ENCODE data around the gene PARP3.

Gene PARP3

DNA sequence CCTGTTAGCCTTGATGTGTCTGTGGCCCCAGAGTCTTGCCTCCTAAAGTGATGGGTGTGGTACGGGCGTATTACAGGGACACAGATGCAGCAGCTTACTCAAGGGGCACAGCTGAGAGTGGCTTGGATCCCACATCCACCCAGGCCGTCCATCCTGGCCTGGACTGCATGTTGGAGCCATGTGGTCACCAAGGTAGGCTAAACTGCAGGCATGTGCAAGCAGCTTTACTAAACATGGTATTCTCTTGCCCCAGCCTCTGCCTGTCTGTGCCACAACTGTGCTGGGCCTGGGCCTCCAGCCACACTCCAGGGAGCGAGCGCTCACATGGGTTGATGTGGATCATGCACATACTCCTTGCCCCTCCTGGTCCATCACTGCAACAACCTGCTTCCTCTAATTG is 7.0 kb downstream of the PARP3 start:
- DNase-seq = no peak

DNA sequence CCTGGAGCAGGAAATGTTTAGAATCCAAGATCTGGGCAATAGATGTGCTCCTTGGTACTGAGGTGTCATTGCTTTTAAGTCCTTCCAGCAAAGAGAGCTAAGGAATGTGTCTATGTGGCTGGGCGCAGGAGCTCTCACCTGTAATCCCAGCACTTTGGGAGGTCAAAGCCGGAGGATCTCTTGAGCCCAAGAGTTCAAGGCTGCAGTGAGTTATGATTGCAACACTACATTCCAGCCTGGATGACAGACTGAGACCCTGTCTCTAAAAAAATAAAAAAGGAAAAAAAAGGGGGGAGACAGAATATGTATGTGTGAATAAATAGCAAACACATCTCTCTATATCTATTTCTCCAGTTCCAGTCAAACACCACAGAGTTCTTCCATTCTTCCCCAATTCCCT is 8.7 kb downstream of the PARP3 start:
- no peak for DNase-seq

DNA sequence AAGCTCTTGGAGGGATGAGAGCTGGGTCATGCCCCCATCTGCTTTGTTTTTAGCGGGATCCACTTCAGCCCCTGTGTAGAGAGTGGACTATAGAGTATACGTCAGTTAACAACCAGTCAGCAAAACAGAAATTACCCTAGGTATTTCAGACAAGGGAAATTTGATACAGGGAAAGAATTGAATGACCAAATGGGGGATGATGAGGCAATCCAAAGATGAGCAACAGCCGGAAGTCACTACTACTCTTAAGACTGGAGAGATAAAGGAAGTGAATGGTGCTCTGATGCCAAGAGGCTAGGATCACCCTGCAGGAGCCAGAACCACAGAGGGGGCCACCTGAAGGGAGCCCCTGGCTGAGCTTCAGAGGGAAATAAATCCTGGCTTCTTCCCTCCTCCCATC is 11.3 kb downstream of the PARP3 start:
- DNase-seq = no peak

DNA sequence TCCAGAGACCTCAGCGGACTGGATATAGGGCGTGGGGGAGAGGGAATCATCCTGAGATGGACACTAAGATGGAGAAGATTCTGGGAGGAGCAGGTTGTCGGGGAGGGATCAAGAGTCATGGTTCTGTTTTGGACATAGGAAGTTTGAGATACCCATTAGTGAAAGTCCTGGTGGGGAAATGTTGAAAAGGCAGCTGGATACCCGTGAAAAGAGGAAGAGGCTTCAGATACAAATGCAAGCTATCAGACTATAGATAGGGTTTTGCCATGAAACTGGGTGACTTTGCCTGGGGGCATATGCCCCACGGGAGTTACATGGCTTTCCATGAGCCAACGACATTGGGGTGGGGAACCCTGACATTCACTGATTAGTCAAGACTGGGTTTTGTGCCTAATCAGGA is 11.9 kb downstream of the PARP3 start:
- DNase-seq = no peak

DNA sequence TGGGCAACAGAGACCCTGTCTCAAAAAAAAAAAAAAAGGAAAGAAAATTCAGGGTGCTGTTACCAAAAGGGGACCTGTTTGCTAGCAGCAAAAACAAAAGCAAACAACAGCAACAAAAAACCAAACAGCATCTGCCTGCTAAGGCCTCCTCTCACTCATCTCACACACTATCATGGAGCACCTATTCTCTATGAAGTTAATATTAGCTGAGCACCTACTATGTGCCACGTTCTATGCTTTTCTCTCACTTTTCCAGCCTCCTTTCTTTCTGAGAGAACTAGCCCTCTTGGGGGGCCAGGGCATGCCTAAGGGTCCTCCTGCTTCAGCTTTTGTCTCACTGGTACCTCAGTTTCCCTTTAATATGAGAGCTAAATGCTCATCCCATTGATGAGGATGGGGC is 12.6 kb downstream of the PARP3 start:
- no peak for DNase-seq

DNA sequence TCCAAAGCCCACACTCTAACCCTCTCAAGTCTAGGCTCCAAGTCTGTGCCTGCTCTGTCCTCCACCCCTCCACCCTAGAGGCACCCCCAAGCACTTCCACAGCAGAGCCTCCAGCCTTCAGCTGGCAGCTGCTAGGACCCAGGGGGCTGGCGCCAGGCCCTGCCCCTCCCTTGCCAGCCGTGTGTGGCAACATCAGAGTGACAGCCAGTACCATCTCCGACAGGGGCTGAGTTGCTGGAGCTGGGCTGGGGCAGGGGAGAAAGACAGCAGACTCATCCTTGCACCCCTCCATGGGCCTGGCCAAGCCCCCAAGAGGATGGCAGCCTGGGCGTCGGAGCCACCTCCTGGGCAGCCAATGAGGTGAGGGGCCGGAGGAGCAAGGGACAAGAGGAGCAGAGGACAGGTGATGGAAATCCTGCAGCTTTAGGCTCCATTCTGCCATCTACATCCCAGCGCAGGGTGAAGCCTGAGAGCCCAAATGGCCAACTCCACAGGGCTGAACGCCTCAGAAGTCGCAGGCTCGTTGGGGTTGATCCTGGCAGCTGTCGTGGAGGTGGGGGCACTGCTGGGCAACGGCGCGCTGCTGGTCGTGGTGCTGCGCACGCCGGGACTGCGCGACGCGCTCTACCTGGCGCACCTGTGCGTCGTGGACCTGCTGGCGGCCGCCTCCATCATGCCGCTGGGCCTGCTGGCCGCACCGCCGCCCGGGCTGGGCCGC is 13.2 kb downstream of the PARP3 start, which contains the start of gene GPR62:
TSS of gene GPR62 (plus strand) at position 207 of the 718 bp plus-strand sequence. CDS start at position 479, 272 bp downstream.
- DNase-seq = peak; percentile 42

DNA sequence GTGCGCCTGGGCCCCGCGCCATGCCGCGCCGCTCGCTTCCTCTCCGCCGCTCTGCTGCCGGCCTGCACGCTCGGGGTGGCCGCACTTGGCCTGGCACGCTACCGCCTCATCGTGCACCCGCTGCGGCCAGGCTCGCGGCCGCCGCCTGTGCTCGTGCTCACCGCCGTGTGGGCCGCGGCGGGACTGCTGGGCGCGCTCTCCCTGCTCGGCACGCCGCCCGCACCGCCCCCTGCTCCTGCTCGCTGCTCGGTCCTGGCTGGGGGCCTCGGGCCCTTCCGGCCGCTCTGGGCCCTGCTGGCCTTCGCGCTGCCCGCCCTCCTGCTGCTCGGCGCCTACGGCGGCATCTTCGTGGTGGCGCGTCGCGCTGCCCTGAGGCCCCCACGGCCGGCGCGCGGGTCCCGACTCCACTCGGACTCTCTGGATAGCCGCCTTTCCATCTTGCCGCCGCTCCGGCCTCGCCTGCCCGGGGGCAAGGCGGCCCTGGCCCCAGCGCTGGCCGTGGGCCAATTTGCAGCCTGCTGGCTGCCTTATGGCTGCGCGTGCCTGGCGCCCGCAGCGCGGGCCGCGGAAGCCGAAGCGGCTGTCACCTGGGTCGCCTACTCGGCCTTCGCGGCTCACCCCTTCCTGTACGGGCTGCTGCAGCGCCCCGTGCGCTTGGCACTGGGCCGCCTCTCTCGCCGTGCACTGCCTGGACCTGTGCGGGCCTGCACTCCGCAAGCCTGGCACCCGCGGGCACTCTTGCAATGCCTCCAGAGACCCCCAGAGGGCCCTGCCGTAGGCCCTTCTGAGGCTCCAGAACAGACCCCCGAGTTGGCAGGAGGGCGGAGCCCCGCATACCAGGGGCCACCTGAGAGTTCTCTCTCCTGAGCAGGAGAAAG is 14.0 kb downstream of the PARP3 start:
- DNase-seq = peak; percentile 84

DNA sequence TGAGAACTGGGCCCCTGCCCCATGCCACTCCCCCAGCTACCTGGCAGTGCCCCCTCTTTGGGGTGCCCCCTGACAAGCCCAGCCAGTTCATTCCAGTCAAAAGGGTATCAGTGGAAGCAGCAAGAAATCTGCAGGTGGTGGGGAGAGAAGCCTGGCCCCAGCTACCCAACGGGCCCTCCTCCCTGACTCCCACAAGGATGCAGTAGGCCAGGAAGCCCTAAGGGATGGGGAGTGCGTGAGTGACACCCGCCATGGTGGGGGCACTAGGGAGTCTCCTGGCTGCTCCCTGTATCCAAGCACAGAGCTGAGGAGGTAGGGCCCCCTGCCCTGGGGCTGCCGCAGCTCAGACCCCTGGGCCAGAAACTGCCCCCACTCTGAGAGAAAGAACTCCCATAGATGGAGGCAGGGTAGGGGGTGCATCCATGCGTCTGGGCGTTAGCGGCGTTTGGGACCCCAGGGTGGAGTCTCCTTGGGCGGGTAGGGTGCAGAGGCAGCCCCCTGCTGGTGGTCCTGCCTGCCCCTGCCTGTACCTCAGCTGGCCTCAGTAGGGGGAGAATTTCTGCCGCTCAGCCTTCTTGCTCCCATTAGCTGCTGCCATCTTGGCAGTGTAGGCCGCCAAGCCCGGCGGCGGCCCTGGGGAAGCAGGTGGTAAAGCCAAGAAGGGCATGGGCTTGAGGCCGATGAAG is 15.5 kb downstream of the PARP3 start:
- no peak for DNase-seq

DNA sequence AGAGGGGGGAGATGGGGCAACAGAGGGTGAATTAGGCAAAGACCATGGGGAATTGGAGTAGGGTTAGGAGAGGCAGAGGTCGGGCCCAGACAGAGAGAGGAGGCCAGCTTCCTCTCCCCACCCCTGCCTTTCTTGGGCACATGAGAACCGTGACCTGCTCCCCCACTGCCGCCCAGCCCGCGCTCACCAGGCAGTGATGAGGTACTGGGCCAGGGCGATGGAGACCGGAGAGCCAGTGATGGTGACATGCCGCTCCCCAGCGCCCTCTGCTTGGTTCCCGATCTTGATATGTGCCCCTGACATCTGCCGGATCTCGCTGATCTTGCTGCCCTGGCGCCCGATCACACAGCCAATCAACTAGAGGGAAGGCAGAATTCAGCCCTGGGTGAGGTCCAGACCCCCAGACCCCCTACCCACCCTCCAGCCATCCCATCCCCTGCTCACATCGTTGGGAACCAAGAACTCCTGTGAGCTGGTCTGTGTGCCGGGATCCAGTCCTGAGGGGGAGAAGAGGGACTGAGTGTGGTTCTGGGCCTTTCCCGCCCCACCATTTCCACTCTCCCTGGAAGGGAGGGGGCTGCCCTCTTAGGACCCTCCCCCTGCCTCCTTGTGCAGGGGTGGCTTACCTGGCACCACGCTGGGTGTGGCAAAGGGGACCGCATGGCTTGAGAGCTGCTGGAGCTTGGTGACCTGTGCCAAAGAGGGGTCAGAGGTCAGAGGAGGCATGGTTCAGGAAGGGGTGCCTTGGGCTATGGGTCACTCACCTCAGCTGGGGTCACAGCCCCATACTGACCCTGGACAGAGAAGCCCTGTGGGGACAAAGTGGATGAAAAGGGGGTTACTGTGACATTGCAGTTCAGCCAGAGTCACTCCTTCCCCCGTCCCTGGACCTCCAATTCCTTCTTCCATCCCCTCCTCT is 16.7 kb downstream of the PARP3 start:
- DNase-seq = no peak

DNA sequence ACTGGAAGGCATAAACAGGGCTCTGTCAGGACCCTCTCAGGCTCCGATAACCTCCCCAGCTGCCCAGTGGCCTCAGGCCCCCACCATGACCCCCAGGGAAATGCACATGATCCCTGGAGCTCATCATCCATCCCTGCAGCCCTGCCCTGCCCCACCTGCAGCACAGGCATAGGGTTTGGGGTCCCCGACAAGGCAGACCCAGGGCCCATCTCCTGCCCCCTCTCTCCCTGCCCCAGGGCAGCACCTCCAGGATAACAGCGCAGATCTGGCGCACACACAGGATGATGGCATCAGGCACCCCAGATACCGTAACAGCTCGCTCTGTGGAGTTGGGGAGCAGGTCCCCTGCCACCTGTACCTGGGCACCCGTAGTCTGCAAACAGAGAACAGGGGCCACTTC is 17.5 kb downstream of the PARP3 start:
- no peak for DNase-seq

DNA sequence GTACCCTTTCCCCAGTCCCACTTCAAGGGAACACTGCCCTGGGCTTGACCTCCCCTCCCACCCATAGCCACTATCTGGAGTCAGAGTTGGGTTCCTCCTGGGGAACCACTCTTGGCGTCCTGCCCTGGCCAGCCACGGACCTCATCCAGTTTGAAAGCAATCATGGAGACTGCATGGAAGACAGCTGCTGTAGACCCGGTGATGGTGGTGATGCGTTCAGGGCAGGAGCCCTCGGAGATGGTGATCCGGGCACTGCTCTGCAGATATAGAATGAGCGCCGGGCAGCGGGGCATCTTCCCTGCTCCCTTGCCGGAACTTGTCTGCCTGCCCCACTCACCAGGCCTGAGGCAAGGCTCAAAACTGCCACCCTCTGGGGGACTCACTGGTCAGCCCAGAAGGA is 18.2 kb downstream of the PARP3 start:
- no peak for DNase-seq

DNA sequence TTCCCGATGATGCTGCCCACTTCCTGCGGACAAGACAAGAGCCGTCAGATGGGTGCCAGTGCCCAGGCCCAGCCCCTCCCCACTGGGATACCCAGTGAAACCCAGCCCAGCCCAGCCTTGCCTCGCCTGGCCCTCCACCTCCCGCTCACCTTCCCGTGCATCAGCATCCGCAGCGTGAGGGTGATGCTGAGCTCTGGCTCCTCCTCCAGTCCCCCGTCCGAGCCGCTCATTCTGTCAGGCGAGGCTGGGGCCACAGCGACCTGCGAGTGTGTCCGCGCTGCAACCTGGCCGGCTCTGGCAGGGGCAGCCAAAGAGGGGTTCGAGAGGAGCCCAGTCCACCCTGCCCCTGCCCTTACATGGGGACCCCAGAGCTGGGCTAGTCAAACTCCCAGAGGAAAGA is 18.8 kb downstream of the PARP3 start:
- DNase-seq = no peak

DNA sequence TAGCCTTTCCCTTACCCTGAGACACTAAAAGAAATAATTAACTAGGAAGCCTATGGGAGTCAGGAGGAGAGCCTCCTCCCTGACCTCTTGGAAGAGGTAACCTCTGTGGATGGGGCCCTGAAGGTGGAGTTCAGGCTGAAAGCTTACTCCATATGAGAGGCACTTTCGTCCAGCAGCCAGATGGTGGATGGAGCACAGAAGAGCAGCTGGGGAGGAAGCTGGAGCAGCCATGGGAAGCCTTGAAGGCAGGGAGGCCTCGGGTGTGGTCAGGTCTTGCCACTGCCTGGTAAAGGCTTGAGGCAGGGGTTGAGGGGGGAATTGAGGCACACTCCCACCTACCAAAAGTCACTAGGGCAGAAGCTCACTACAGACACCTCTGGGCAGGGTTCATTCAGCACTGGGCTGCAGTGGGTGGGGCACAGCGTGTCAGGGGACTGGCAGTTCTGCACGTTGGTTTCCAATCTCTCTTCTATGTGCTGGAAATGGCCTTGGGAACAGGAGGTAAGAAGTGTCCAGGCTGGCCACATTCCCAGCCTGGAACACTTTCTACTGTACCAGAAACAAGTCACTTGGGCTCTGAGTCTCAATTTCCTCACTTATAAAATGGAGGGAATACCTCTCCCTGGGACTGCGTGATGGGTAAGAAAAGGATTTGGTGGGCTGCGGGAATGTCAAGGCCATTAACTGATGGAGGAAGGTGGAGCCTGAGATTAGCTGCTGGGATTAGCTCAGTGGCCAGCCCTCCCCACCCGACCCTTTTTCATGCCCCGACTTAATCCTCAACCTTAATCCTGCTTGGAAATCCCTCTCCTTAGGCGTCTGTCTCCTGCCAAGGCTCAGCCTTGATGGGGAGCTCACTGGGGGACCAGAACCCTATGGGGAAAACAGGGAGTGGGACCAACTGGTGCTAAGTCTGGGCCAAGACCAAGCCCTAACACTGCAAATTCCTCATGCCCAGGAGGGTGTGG is 19.7 kb downstream of the PARP3 start:
- DNase-seq = peak; percentile 57

DNA sequence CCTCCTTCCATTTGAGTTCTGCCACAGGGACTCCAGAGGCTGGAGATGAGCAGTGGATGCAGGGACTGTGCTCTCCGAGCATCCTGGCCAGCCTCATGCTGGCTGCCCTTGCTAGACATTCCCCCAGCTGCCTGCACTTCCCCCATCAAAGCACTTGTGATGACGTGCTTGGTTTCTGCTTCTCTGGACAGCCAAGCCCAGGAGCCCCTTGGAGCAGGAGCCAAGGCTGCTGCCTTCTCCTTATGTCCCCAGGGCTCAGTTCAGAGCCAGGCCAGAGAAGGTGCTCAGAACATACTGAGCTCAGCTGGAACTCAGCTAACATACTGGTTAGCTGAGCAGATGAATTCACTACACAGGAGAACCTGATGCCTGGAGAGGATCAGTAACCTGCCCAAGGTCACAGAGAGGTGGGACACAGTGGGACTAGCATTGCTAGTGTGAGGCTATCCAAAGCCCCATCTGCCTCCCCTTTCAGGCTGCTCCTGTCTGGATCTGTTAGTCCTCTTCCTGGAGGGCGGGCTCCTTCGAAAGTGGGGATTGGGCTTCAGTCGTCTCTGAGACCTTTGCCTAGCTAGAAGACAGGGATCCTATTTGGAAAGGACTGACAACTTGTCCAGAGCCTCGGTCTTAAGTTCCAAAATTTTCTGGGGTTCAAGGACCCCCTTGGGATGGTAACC is 20.8 kb downstream of the PARP3 start:
- DNase-seq = peak; percentile 72

DNA sequence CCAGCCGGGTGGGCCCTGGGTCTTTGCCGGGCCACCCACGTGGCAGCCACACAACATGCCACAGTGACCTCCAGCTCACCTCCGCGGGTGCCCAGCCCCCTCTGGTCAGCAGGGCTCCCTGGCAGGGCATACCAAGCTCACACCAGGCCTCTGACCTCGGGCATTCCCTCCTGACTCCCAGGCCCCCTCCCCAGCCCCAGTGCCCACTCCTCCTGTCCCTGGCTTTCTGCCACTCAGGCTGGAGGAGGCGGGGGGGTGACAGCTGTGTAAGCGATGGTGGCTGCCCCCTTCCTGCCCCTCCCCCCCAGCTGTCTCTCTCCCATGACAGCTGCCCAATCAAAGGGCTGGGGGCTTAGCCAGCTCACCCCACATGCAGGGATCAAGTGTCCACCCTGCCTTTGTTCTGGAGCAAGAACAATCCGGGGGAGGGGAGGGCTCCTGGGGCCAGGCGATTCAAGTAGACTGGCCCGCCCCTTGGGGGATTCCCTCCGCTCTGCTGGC is 21.8 kb downstream of the PARP3 start:
- peak; percentile 91 for DNase-seq

DNA sequence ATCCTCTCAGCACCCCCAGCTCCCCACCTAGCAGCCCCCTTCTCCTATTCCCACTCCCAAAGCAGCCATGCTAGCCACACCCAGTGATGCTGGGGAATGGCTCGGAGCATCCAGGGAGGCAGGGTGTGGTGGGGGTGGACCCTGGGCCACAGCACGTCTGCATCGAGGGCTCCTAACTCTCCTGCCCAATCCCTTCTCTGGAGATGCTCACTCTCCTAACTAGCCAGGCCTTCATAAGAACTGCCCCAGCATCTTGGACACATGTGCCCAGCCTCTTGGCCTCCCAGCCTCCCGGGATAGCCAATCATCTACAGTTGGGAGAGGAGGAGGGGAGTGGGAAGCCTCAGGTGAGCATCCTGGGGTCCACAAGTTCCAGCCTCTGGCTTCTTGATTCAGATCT is 22.4 kb downstream of the PARP3 start:
- no peak for DNase-seq

DNA sequence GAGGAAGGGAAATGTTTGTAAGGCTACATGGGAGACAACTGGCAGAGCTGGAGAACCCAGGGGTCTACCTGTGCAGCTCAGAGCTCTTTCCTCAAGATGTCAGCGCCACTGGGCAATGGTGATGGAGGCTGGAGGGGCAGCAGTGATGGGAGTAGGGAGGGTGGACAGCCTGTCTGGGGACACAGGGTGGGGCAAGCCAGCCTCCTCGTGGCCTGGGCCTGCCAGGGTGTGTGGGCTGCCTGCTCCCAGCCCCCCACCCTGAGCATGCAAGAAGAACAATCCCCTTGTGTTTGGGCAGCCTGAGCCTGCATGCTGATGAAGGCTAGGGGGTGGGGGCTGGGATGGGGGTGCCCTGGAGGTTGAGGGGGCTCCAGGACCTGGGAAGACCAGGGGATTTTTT is 23.9 kb downstream of the PARP3 start:
- peak; percentile 18 for DNase-seq

DNA sequence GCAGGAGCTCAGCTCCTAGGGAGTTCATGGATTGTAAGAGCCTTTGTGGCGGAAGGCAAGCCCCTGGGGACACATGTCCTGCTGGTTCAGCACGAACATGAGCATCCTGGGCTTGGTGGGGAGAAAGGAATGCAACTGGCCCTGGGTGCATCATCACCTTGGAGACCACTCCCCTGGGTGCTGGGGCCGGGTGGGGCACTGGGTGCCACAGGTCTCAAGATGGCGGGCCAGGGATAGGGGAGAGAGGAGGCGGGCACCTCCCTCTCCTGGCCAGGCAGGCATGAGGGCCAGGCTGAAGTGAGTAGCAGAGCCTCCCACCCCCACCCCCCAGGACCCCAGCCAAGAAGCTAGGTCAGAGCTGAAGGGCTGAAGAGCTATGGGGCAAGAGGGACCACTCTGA is 24.3 kb downstream of the PARP3 start:
- DNase-seq = peak; percentile 52

DNA sequence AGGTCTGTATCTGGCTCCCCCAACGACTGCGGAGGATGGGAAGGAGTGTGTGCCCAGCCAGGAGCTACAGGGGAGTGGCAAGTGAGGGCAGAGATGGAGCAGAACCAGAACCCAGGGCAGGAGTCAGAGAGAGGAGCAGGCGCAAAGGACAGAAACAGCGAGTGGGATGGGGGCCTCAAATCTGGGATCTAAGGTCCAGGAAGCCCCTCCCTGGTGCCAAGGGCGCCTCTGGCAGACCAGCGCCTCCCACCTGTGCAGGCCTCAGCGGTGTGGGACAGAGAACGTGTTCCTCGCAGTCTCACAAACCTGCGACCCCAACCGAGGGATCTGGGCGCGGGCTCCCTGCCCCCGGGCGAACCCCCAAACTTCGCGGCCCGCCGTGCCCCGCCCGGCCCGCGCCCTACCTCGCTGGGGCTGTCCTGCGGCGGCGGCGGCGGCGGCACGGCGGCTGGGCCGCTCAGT is 24.8 kb downstream of the PARP3 start:
- peak; percentile 63 for DNase-seq
